ENCODE results near the gene ABHD8.

DNA sequence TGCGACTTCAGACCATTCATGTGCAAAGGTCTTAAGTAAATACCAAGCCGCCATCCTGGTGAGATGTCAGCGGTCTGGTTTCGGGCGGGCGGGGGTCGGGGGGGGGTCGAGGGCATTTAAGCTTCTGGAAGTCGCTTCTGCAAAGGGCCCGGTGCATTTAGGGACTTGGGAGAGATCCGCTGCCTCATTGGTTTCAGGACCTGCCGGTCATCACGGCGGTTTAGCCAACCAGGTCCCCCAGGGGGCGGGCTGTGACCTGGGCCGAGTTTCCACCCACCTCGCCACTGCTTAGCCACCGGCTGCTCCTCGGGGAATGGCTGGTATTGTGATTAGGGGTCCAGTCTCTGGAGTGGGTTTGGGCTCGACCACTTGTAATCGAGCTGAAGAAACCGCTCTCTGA, 13.7 kb downstream of the ABHD8 start:
- TF ChIP-seq ZNF274 (IDR thresholded peaks at IDR 0.05; ENCODE audit: low read depth, low read length), result no peak
- TF ChIP-seq YY1 (IDR thresholded peaks at IDR 0.05; ENCODE audit: insufficient read depth, insufficient read length), result no peak
